Kasumi-1 (cell line): Measurements from ENCODE around the gene HAT1.

Source experiments
- DNase-seq, 2 experiments: peaks; one replicate each; lab custom pipeline; 2025; lab: John Stamatoyannopoulos, UW

Gene HAT1

GRCh38 chr2:171919453-171919852 lies 2.8 kb upstream of the HAT1 start:
- no peak for DNase-seq

GRCh38 chr2:171921970-171922229 lies 361 bp upstream of the HAT1 start:
- no peak for DNase-seq

- DNase-seq: peak; percentile 66 to 80
These were observed 945 bp downstream of the HAT1 start for GRCh38 chr2:171923206-171923605.

GRCh38 chr2:171924170-171924942 lies 2.1 kb downstream of the HAT1 start:
- DNase-seq: peak in 1 of 2 experiments; percentile 22

GRCh38 chr2:171930385-171930784 lies 8.1 kb downstream of the HAT1 start:
- DNase-seq: no peak

GRCh38 chr2:171939058-171939742 lies 16.9 kb downstream of the HAT1 start:
- no peak for DNase-seq

GRCh38 chr2:171939743-171940071 lies 17.4 kb downstream of the HAT1 start:
- peak; percentile 24 to 35 for DNase-seq

- DNase-seq: no peak
These were observed 19.0 kb downstream of the HAT1 start for GRCh38 chr2:171941316-171941699.

GRCh38 chr2:171943869-171944268 lies 21.6 kb downstream of the HAT1 start:
- no peak for DNase-seq

GRCh38 chr2:171952276-171952675 lies 30.0 kb downstream of the HAT1 start:
- DNase-seq: no peak

- no peak for DNase-seq
These were observed 30.5 kb downstream of the HAT1 start for GRCh38 chr2:171952748-171953147.

- peak; percentile 93 to 97 for DNase-seq
These were observed 34.0 kb downstream of the HAT1 start for GRCh38 chr2:171956135-171956825.

GRCh38 chr2:171957061-171957460 lies 34.8 kb downstream of the HAT1 start:
- DNase-seq: peak; percentile 56 to 75

- peak; percentile 66 to 80 for DNase-seq
These were observed 36.2 kb downstream of the HAT1 start for GRCh38 chr2:171958475-171958874.

GRCh38 chr2:171959998-171960397 lies 37.7 kb downstream of the HAT1 start:
- DNase-seq: no peak

- DNase-seq: no peak
These were observed 38.3 kb downstream of the HAT1 start for GRCh38 chr2:171960570-171960969.

- DNase-seq: no peak
These were observed 40.9 kb downstream of the HAT1 start for GRCh38 chr2:171963198-171963597.

- DNase-seq: no peak
These were observed 42.0 kb downstream of the HAT1 start for GRCh38 chr2:171964308-171964707.

GRCh38 chr2:171965238-171965637 lies 43.0 kb downstream of the HAT1 start:
- DNase-seq: no peak

- DNase-seq: no peak
These were observed 43.4 kb downstream of the HAT1 start for GRCh38 chr2:171965661-171966060.

GRCh38 chr2:171966235-171966634 lies 44.0 kb downstream of the HAT1 start:
- no peak for DNase-seq

- no peak for DNase-seq
These were observed 44.4 kb downstream of the HAT1 start for GRCh38 chr2:171966688-171967087.

GRCh38 chr2:171968509-171968908 lies 46.2 kb downstream of the HAT1 start:
- no peak for DNase-seq
